ENCODE measurements around the gene CCR3.

The CCR3 gene

DNA sequence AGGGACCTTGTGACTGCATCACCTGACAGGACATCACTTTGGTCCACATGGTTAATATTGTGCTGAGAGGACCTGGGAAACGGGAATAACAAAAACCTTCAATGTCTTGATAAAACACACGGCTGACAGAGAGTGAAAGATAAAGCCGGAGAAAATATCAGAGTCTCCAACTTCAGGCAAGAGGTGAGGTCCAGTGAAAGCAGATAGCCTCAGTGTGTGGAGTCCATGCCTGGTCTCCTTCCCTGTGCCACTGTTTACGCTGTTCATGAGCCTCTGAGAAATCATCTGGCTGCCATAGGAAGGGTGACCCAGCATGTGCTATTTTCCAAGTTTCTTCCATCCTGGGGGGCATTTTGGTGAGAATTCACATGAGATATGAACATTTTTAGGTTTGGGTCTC is 39.8 kb downstream of the CCR3 start:
- no peaks in the 10 kb centered on the region for H3K36me3 ChIP-seq (ENCODE audit: low read length)
- no peak overlapping the region for H3K4me2 ChIP-seq (ENCODE audit: low read depth, low read length, poor library complexity, severe bottlenecking)
- H4K20me1 ChIP-seq (ENCODE audit: low read depth, low read length) = no peaks in the 10 kb centered on the region
- no peak for TF ChIP-seq EZH2phosphoT487 (conservative IDR thresholded peaks at IDR 0.05; ENCODE audit: low read length)
- TF ChIP-seq, protein P1, sequence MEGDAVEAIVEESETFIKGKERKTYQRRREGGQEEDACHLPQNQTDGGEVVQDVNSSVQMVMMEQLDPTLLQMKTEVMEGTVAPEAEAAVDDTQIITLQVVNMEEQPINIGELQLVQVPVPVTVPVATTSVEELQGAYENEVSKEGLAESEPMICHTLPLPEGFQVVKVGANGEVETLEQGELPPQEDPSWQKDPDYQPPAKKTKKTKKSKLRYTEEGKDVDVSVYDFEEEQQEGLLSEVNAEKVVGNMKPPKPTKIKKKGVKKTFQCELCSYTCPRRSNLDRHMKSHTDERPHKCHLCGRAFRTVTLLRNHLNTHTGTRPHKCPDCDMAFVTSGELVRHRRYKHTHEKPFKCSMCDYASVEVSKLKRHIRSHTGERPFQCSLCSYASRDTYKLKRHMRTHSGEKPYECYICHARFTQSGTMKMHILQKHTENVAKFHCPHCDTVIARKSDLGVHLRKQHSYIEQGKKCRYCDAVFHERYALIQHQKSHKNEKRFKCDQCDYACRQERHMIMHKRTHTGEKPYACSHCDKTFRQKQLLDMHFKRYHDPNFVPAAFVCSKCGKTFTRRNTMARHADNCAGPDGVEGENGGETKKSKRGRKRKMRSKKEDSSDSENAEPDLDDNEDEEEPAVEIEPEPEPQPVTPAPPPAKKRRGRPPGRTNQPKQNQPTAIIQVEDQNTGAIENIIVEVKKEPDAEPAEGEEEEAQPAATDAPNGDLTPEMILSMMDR (IDR thresholded peaks at IDR 0.05; ENCODE audit: insufficient read depth, low read length, poor library complexity, severe bottlenecking) = no peak
- H3K79me2 ChIP-seq (ENCODE audit: insufficient read depth, low read length) = no peaks in the 10 kb centered on the region
- no peak overlapping the region for H3K9ac ChIP-seq (ENCODE audit: low read length)
- no peaks in the 10 kb centered on the region; the same call in 1 of the 2 replicates for H3K9me3 ChIP-seq (ENCODE audit: insufficient read depth, low read length)
- no peaks in the 10 kb centered on the region for H3K27me3 ChIP-seq (ENCODE audit: low read length)
- H3K4me3 ChIP-seq (ENCODE audit: insufficient read depth, low read length, poor library complexity, severe bottlenecking) = no peak overlapping the region
- H3K9me2 ChIP-seq (replicated peaks; ENCODE audit: insufficient read depth, low read length) = no peaks in the 10 kb centered on the region
- no peak overlapping the region for H2AFZ ChIP-seq (ENCODE audit: low read depth, low read length, severe bottlenecking)
- no peaks in the 10 kb centered on the region for H3F3A ChIP-seq (ENCODE audit: insufficient read depth)
- no peak overlapping the region for H3K27ac ChIP-seq (ENCODE audit: low read depth, low read length)

DNA sequence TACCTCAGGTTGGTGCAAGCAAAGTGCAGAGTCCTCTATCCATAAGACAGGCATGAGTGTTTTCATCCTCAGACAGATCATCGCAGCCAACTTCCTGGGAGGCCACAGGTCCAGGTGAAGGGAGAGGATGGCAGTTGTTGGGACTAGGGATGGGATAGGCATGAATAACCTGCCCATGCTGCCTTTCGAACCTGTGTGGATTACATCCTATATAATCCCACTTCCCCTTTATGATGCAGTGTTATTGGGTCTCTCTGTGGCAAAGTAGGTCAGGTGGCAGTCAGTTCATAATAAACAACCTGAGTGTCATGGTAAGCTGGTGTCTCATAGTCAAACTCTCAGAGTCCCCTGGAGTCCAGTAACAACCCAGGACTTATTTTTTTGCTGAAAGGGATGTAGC is 40.4 kb downstream of the CCR3 start:
- Histone ChIP-seq H3K9me3 (ENCODE audit: insufficient read depth, low read length) (no peaks in the 10 kb centered on the region; the same call in 1 of the 2 replicates), H3K4me2 (ENCODE audit: low read depth, low read length, poor library complexity, severe bottlenecking) (no peak overlapping the region), H3K9ac (ENCODE audit: low read length) (no peak overlapping the region), H3F3A (ENCODE audit: insufficient read depth) (no peaks in the 10 kb centered on the region), H3K79me2 (ENCODE audit: insufficient read depth, low read length) (no peaks in the 10 kb centered on the region), H3K36me3 (ENCODE audit: low read length) (no peaks in the 10 kb centered on the region), H2AFZ (ENCODE audit: low read depth, low read length, severe bottlenecking) (no peak overlapping the region), H4K20me1 (ENCODE audit: low read depth, low read length) (no peaks in the 10 kb centered on the region), H3K9me2 (replicated peaks; ENCODE audit: insufficient read depth, low read length) (no peaks in the 10 kb centered on the region), H3K27ac (ENCODE audit: low read depth, low read length) (no peak overlapping the region), H3K4me3 (ENCODE audit: insufficient read depth, low read length, poor library complexity, severe bottlenecking) (no peak overlapping the region), H3K27me3 (ENCODE audit: low read length) (no peaks in the 10 kb centered on the region)
- no peak for TF ChIP-seq EZH2phosphoT487 (conservative IDR thresholded peaks at IDR 0.05; ENCODE audit: low read length)

DNA sequence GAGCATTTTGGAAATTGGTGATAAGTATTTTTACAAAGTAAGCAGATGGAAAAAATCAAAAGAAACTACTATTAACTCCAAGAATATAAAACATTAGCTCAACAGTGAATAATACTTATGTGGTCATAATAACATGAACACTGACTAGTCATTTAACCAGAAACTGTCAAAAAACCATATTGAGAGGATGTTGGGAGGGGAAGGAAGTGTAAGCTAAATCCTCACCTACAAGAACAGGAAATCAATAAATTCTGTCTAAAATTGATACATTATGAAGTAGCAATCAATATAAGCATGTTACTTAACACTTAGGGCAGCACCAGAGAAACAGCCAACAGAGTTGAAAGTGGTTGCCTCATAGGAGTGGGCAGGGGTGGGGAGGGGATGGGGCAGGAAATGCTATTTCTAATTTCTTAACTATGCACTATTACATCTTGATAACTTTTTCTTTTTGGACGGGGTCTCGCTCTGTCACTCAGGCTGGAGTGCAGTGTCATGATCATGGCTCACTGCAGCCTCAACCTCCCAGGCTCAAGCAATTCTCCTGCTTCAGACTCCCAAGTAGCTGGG is 41.7 kb downstream of the CCR3 start:
- H2AFZ ChIP-seq (ENCODE audit: low read depth, low read length, severe bottlenecking) = no peak overlapping the region
- H3K27ac ChIP-seq (ENCODE audit: low read depth, low read length) = no peak overlapping the region
- TF ChIP-seq, protein P1 (IDR thresholded peaks at IDR 0.05; ENCODE audit: insufficient read depth, low read length, poor library complexity, severe bottlenecking) = no peak
- TF ChIP-seq EZH2phosphoT487 (conservative IDR thresholded peaks at IDR 0.05; ENCODE audit: low read length) = no peak
- no peaks in the 10 kb centered on the region; the same call in 1 of the 2 replicates for H3K9me3 ChIP-seq (ENCODE audit: insufficient read depth, low read length)
- H4K20me1 ChIP-seq (ENCODE audit: low read depth, low read length) = no peaks in the 10 kb centered on the region
- no peaks in the 10 kb centered on the region for H3K79me2 ChIP-seq (ENCODE audit: insufficient read depth, low read length)
- no peak overlapping the region for H3K9ac ChIP-seq (ENCODE audit: low read length)
- H3F3A ChIP-seq (ENCODE audit: insufficient read depth) = no peaks in the 10 kb centered on the region
- no peak overlapping the region for H3K4me3 ChIP-seq (ENCODE audit: insufficient read depth, low read length, poor library complexity, severe bottlenecking)
- H3K4me2 ChIP-seq (ENCODE audit: low read depth, low read length, poor library complexity, severe bottlenecking) = no peak overlapping the region
- H3K27me3 ChIP-seq (ENCODE audit: low read length) = no peaks in the 10 kb centered on the region
- H3K36me3 ChIP-seq (ENCODE audit: low read length) = no peaks in the 10 kb centered on the region
- H3K9me2 ChIP-seq (replicated peaks; ENCODE audit: insufficient read depth, low read length) = no peaks in the 10 kb centered on the region

DNA sequence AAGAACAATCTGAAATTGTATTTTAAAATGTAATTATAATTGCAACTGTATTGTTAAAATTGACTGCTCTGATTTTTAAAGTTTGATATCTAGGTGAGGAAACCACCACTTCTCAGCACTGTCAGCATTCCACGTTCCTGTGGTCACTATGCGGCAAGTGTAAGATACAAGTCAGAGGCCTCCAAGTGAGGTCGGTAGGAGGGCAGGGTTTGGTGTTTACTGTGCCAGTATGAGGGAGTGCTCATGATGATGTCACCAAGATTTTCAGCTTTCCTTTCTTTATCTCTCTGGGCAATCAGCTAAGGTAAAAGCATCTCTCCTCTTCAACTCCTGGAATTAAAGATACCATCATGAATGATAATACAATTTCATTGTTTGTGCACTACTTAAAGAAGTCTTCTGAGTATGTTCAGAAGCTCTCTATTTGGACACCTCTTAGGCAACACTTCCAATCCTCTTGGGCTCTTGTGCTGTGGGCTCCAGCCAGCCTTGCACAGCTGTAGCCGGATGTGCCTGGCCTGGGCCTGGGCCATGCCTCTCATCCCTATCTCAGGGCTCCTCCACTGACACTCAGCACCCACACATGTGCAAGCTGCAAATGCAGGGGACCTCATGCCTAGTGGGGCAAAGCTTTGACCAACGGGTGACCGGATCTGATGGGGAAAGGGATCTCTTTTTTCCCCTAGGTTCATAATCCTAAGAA is 42.9 kb downstream of the CCR3 start:
- no peak overlapping the region for H2AFZ ChIP-seq (ENCODE audit: low read depth, low read length, severe bottlenecking)
- H3K27me3 ChIP-seq (ENCODE audit: low read length) = no peaks in the 10 kb centered on the region
- no peaks in the 10 kb centered on the region for H3K79me2 ChIP-seq (ENCODE audit: insufficient read depth, low read length)
- no peaks in the 10 kb centered on the region for H3K9me3 ChIP-seq (ENCODE audit: insufficient read depth, low read length)
- no peak overlapping the region for H3K4me2 ChIP-seq (ENCODE audit: low read depth, low read length, poor library complexity, severe bottlenecking)
- H4K20me1 ChIP-seq (ENCODE audit: low read depth, low read length) = no peaks in the 10 kb centered on the region
- no peaks in the 10 kb centered on the region for H3K36me3 ChIP-seq (ENCODE audit: low read length)
- no peak overlapping the region for H3K27ac ChIP-seq (ENCODE audit: low read depth, low read length)
- no peaks in the 10 kb centered on the region for H3K9me2 ChIP-seq (replicated peaks; ENCODE audit: insufficient read depth, low read length)
- TF ChIP-seq EZH2phosphoT487 (conservative IDR thresholded peaks at IDR 0.05; ENCODE audit: low read length) = no peak
- TF ChIP-seq, protein P1 (IDR thresholded peaks at IDR 0.05; ENCODE audit: insufficient read depth, low read length, poor library complexity, severe bottlenecking) = no peak
- no peaks in the 10 kb centered on the region for H3F3A ChIP-seq (ENCODE audit: insufficient read depth)
- no peak overlapping the region for H3K4me3 ChIP-seq (ENCODE audit: insufficient read depth, low read length, poor library complexity, severe bottlenecking)
- H3K9ac ChIP-seq (ENCODE audit: low read length) = no peak overlapping the region
